Fibroblast of lung (primary cell): Measurements from ENCODE around the gene ABCC8.

Source experiments
- EZH2 ChIP-seq: IDR thresholded peaks from 2 replicates; pipeline ENCODE4 v1.5.1; 2012; ENCODE audit warnings: low read length, control low read depth, mild to moderate bottlenecking; ENCODE audit errors: missing control alignments
- TF ChIP-seq, protein P1 (sequence below), 2 donors: IDR thresholded peaks in 1 of 2; conservative IDR thresholded peaks in 1 of 2; 1 replicate in 1 of 2; 2 replicates in 1 of 2; pipeline ENCODE4 v1.5.1; 2011 to 2012; ENCODE audit warnings: low read length in 2 of 2, control low read depth in 1 of 2, inconsistent platforms in 1 of 2, low read depth in 1 of 2, mild to moderate bottlenecking in 1 of 2

DNA sequence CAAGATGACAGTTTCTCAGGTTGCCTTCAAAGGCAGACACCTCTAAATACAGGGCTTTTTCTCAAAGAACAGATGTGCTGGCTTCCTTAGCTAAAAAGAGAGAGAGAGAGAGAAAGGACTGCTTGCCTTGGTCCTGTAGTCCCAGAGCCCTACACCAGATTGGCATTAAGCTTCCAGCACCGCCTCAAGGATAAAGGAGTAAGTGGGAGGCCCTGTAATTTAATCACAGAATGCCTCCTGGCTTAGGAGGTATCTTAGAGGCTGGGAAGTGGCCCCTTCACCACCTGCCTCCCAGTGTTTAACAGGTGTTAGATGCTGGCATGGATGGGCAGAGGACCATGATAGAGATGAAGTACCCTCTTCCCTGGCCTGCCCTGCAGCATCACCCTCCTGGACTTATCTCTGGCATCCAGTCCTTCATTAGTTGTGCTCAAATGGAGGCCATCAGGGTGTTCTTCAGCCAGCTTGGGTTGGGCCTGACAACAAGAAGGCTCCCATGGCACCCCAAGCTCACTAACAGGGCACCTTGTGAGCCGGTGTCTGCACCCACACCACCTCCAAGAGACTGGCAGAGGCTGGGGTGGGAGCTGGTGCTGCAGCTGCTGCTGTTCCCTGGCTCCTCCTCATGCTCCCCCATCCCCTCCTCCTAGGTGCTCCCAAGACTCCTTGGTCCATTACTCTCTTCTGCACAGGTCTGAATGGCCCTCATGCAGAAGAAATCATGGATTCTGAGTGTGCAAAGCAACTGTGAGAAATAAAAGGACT, 32.5 kb downstream of the ABCC8 start:
- TF ChIP-seq, protein P1, sequence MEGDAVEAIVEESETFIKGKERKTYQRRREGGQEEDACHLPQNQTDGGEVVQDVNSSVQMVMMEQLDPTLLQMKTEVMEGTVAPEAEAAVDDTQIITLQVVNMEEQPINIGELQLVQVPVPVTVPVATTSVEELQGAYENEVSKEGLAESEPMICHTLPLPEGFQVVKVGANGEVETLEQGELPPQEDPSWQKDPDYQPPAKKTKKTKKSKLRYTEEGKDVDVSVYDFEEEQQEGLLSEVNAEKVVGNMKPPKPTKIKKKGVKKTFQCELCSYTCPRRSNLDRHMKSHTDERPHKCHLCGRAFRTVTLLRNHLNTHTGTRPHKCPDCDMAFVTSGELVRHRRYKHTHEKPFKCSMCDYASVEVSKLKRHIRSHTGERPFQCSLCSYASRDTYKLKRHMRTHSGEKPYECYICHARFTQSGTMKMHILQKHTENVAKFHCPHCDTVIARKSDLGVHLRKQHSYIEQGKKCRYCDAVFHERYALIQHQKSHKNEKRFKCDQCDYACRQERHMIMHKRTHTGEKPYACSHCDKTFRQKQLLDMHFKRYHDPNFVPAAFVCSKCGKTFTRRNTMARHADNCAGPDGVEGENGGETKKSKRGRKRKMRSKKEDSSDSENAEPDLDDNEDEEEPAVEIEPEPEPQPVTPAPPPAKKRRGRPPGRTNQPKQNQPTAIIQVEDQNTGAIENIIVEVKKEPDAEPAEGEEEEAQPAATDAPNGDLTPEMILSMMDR (conservative IDR thresholded peaks at IDR 0.05 in 1 of 2, IDR thresholded peaks at IDR 0.05 in 1 of 2; ENCODE audit: low read depth in 1 of 2, low read length in 2 of 2): no peak
- TF ChIP-seq EZH2: no peak
